GM11168 (cell line): ENCODE results near the gene PPP2R2B.

Experiments used
- in situ Hi-C: fragments of 300-500 bp; cut with MboI; formaldehyde crosslinking; loops from one replicate; pipeline ENCODE4 v1.12.0; 2022; ENCODE audit warnings: low sequenced_read_pairs; ENCODE audit not compliant: unreplicated experiment

PPP2R2B gene

GRCh38 chr5:146832985-146833732, 45.4 kb downstream of the PPP2R2B start:
- in situ Hi-C loops = no loop called here

GRCh38 chr5:146828385-146828784, 50.2 kb downstream of the PPP2R2B start:
- in situ Hi-C loops = no loop called here

- in situ Hi-C loops = no loop called here
Measured at GRCh38 chr5:146827901-146828300, 50.7 kb downstream of the PPP2R2B start.

- in situ Hi-C loops = no loop called here
Measured at GRCh38 chr5:146825033-146825432, 53.5 kb downstream of the PPP2R2B start.

GRCh38 chr5:146821732-146822131, 56.8 kb downstream of the PPP2R2B start:
- in situ Hi-C loops = no loop called here

- in situ Hi-C loops = no loop called here
Measured at GRCh38 chr5:146820987-146821386, 57.6 kb downstream of the PPP2R2B start.

GRCh38 chr5:146818822-146819221, 59.7 kb downstream of the PPP2R2B start:
- in situ Hi-C loops = no loop called here

GRCh38 chr5:146817973-146818372, 60.6 kb downstream of the PPP2R2B start:
- in situ Hi-C loops = no loop called here

- in situ Hi-C loops = no loop called here
Measured at GRCh38 chr5:146816775-146817387, 61.7 kb downstream of the PPP2R2B start.

- in situ Hi-C loops = no loop called here
Measured at GRCh38 chr5:146815411-146815810, 63.1 kb downstream of the PPP2R2B start.

- in situ Hi-C loops = no loop called here
Measured at GRCh38 chr5:146813346-146814157, 65.0 kb downstream of the PPP2R2B start.

GRCh38 chr5:146805081-146805480, 73.5 kb downstream of the PPP2R2B start:
- in situ Hi-C loops = no loop called here

GRCh38 chr5:146802945-146803522, 75.5 kb downstream of the PPP2R2B start:
- in situ Hi-C loops = no loop called here

GRCh38 chr5:146799671-146800070, 78.9 kb downstream of the PPP2R2B start:
- in situ Hi-C loops = no loop called here

GRCh38 chr5:146799231-146799630, 79.3 kb downstream of the PPP2R2B start:
- in situ Hi-C loops = no loop called here

- in situ Hi-C loops = no loop called here
Measured at GRCh38 chr5:146797658-146798057, 80.9 kb downstream of the PPP2R2B start.

GRCh38 chr5:146796911-146797310, 81.6 kb downstream of the PPP2R2B start:
- in situ Hi-C loops = no loop called here

- in situ Hi-C loops = no loop called here
Measured at GRCh38 chr5:146796144-146796543, 82.4 kb downstream of the PPP2R2B start.

GRCh38 chr5:146794326-146795029, 84.1 kb downstream of the PPP2R2B start:
- in situ Hi-C loops = no loop called here

GRCh38 chr5:146793709-146794108, 84.8 kb downstream of the PPP2R2B start:
- in situ Hi-C loops = no loop called here
